Endodermal cell (in vitro differentiated cells): ENCODE results near the gene CHI3L1. TPM values are rescaled to one million over a fixed set of nuclear protein-coding genes. Genes with fewer than 3 reads are reported as not detected.

Experiments
- DNase-seq: peaks from one replicate; pipeline ENCODE4 v3.0.0-alpha.2; 2017
- H3K27ac ChIP-seq: 2 replicates; pipeline ENCODE4 v1.5.1; 2013; ENCODE audit warnings: mild to moderate bottlenecking, low read depth, low read length, moderate library complexity
- H3K27me3 ChIP-seq: 2 replicates; pipeline ENCODE4 v1.6.1; 2013; ENCODE audit warnings: mild to moderate bottlenecking, low read length, moderate library complexity; ENCODE audit not compliant: insufficient read depth, control insufficient read depth, poor library complexity, severe bottlenecking
- H3K36me3 ChIP-seq: 2 replicates; pipeline ENCODE4 v1.7.0; 2013; ENCODE audit warnings: mild to moderate bottlenecking, low read length, moderate library complexity; ENCODE audit not compliant: control insufficient read depth, insufficient read depth
- H3K4me1 ChIP-seq: one replicate; pipeline ENCODE4 v1.7.0; 2013; ENCODE audit warnings: low read length; ENCODE audit not compliant: control insufficient read depth, insufficient read depth
- H3K4me3 ChIP-seq: 2 replicates; pipeline ENCODE4 v1.5.1; 2013; ENCODE audit warnings: mild to moderate bottlenecking, low read length, moderate library complexity
- H3K9ac ChIP-seq: 2 replicates; pipeline ENCODE4 v1.6.1; 2013; ENCODE audit warnings: mild to moderate bottlenecking, low read length, moderate library complexity; ENCODE audit not compliant: poor library complexity, severe bottlenecking; ENCODE audit errors: extremely low read depth
- H3K9me3 ChIP-seq: 2 replicates; pipeline ENCODE4 v1.6.1; 2013; ENCODE audit warnings: mild to moderate bottlenecking, low read length, moderate library complexity; ENCODE audit not compliant: control insufficient read depth
- H3K27ac Mint-ChIP-seq: 2 replicates; pipeline ENCODE4 v1.8.0; 2020; ENCODE audit warnings: mixed read lengths
- H3K27me3 Mint-ChIP-seq: 2 replicates; pipeline ENCODE4 v1.8.0; 2021; ENCODE audit warnings: mild to moderate bottlenecking, mixed read lengths; ENCODE audit not compliant: insufficient read depth
- H3K36me3 Mint-ChIP-seq: 2 replicates; pipeline ENCODE4 v1.8.0; 2020; ENCODE audit warnings: low read depth, mixed read lengths
- H3K4me1 Mint-ChIP-seq: 2 replicates; pipeline ENCODE4 v1.8.0; 2020; ENCODE audit warnings: mixed read lengths
- H3K4me3 Mint-ChIP-seq: 2 replicates; pipeline ENCODE4 v1.8.0; 2020; ENCODE audit warnings: mild to moderate bottlenecking, moderate library complexity, mixed read lengths
- H3K9me3 Mint-ChIP-seq: 2 replicates; pipeline ENCODE4 v1.8.0; 2020; ENCODE audit warnings: mild to moderate bottlenecking, mixed read lengths
- CTCF ChIP-seq: fragments of 200-600 bp; sonication (generic); conservative IDR thresholded peaks from 2 replicates; pipeline ENCODE4 v1.5.0; 2021; ENCODE audit warnings: antibody characterized with exemption, mild to moderate bottlenecking
- WGBS, 2 experiments: methylation state at CpG; one replicate each; pipeline versions ENCODE4 v1.1.5 to v1.1.7; 2013; ENCODE audit warnings: missing lambda C conversion rate in 2 of 2, mixed read lengths in 1 of 2; ENCODE audit not compliant: insufficient coverage in 1 of 2, insufficient read length in 1 of 2; 5-methylcytosine and 5-hydroxymethylcytosine counted together
- total RNA-seq, 2 donors: library from RNA; stranded (reverse); fragmentation: NEBNext Ultra II Directional in 1 of 2; extraction: Animal tissue kit (Norgen Biotek cat#: 25700) in 1 of 2; gene quantifications; 2 replicates in 1 of 2; 3 replicates in 1 of 2; pipeline ENCODE4 v1.2.1, GENCODE V29; 2021

Gene CHI3L1
- total RNA-seq, 2 donors from 2014 or later: 0.18 to 1.1 TPM

DNA sequence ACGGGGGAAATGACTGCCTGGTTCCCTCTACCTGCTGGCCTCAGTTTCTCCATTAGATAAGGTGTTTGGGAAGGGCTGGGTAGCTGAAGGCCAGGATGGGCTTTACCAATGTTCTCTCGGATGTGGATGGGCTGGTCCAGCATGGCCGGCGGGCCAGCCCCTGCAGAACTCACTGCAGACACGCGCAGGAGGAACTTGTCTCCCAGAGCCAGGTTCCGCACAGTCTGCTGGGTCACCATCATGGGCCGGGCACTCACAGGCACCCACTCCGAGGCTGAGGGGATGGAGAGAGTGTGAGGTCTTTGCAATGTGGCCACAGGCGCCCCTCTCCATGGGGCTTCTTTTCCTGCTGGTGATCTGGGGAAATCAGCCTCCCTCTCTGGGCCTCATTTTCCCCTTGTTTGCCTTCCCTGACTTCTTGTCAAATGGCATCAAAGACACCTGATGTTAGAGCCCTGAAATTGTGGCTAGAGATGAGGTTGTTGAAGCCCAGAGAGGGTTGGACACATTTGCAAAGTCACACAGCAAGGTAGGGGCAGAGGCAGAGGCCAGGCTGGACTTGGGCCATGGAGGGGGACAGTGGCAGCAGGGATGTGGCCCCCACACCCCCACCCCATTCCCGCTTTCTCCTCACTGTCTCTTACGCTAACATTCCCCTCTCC lies 12.0 kb downstream of the CHI3L1 start:
- Mint-ChIP-seq H3K36me3 (no peaks in the 10 kb centered on the region), H3K27me3 (no peaks in the 10 kb centered on the region)

DNA sequence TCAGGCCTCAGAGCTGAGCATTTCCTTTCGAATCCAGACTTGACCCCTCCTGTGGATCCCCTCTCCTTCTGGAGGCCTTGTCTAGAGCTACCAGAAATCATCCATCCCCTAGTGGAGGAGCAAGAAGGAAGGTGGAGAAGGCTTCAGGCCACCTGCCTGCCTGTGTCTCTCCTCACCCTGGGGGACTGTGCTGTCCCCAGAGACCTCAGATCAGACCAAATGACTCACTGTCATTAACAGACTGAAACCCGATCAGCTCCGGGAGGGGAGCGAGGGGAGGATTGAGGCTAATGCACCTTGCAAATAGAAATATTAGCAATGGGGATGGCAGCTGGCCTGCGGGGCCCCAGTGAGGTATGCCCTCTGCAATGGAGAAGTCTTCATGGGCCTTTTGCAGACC lies 12.9 kb downstream of the CHI3L1 start:
- Mint-ChIP-seq H3K9me3 (no peaks in the 10 kb centered on the region), H3K27ac (no peak overlapping the region), H3K4me1 (peaks cover 30% of the 10 kb centered on the region), H3K4me3 (no peak overlapping the region), H3K36me3 (no peaks in the 10 kb centered on the region), H3K27me3 (no peaks in the 10 kb centered on the region)
- H3K9me3 ChIP-seq: no peaks in the 10 kb centered on the region
- H3K4me3 ChIP-seq: no peak overlapping the region
- no peak overlapping the region for H3K27ac ChIP-seq
- 82 to 91% methylated on average over 4 to 5 of the region's 5 CpGs for WGBS, 2 experiments
- no peaks in the 10 kb centered on the region for H3K27me3 ChIP-seq
- no peak for TF ChIP-seq CTCF
- H3K9ac ChIP-seq: no peak overlapping the region
- DNase-seq: no peak
- H3K36me3 ChIP-seq: no peaks in the 10 kb centered on the region
- H3K4me1 ChIP-seq: peaks cover 15% of the 10 kb centered on the region

More for the DNA sequence above, 12.0 kb downstream of the CHI3L1 start:
- Mint-ChIP-seq H3K4me1 (peaks cover 36% of the 10 kb centered on the region), H3K4me3 (no peak overlapping the region), H3K9me3 (no peaks in the 10 kb centered on the region), H3K27ac (no peak overlapping the region)
- peaks cover 18% of the 10 kb centered on the region for H3K4me1 ChIP-seq
- 95 to 97% methylated on average over 7 to 12 of the region's 12 CpGs for WGBS, 2 experiments
- no peaks in the 10 kb centered on the region for H3K27me3 ChIP-seq
- no peak overlapping the region for H3K27ac ChIP-seq
- H3K9me3 ChIP-seq: no peaks in the 10 kb centered on the region
- no peaks in the 10 kb centered on the region for H3K36me3 ChIP-seq
- H3K9ac ChIP-seq: no peak overlapping the region
- DNase-seq: no peak
- no peak overlapping the region for H3K4me3 ChIP-seq
- TF ChIP-seq CTCF: no peak

- H3K36me3 ChIP-seq: no peaks in the 10 kb centered on the region
- no peak for TF ChIP-seq CTCF
- no peaks in the 10 kb centered on the region for H3K36me3 Mint-ChIP-seq
- H3K27ac ChIP-seq: no peak overlapping the region
- H3K9me3 ChIP-seq: no peaks in the 10 kb centered on the region
- H3K4me3 ChIP-seq: no peak overlapping the region
- peaks cover 25% of the 10 kb centered on the region for H3K4me1 Mint-ChIP-seq
- no peak overlapping the region for H3K4me3 Mint-ChIP-seq
- WGBS, 2 experiments: 89 to 100% methylated on average over 2 of the region's 2 CpGs
- H3K9ac ChIP-seq: no peak overlapping the region
- H3K9me3 Mint-ChIP-seq: no peaks in the 10 kb centered on the region
- H3K27me3 Mint-ChIP-seq: no peaks in the 10 kb centered on the region
- DNase-seq: no peak
- no peak overlapping the region for H3K27ac Mint-ChIP-seq
- no peaks in the 10 kb centered on the region for H3K27me3 ChIP-seq
- H3K4me1 ChIP-seq: peaks cover 11% of the 10 kb centered on the region
Observed at GRCh38 chr1:203173011-203173555, 13.4 kb downstream of the CHI3L1 start.
